SK-N-SH treated with all-trans-retinoic acid at 6 μM for 48 hours (cell line): ENCODE results near the gene HRH2.

Experiments used
- ATAC-seq: fragments of 200-7000 bp; cut with Tn5 transposase; 3 replicates; pipeline ENCODE4 v1.9.1; 2020; ENCODE audit warnings: mild to moderate bottlenecking, moderate library complexity
- ARNTL ChIP-seq: fragments of 450-650 bp; formaldehyde crosslinking; IDR thresholded peaks from 2 replicates; pipeline ENCODE4 v1.5.0; 2020; ENCODE audit warnings: low read depth, mild to moderate bottlenecking, moderate library complexity, borderline replicate concordance
- BACH2 ChIP-seq: fragments of 250-450 bp; sonication (Bioruptor Pico); IDR thresholded peaks from 2 replicates; pipeline ENCODE4 v1.9.0; 2021; ENCODE audit warnings: mild to moderate bottlenecking, borderline replicate concordance
- CSDC2 ChIP-seq: fragments of 250-450 bp; sonication (Bioruptor Pico); IDR thresholded peaks from 2 replicates; pipeline ENCODE4 v1.5.0; 2020; ENCODE audit warnings: mild to moderate bottlenecking, moderate library complexity
- CSRNP3 ChIP-seq: fragments of 250-450 bp; sonication (Bioruptor Pico); IDR thresholded peaks from 2 replicates; pipeline ENCODE4 v1.5.1; 2021; ENCODE audit warnings: mild to moderate bottlenecking, moderate library complexity
- ESRRG ChIP-seq: fragments of 250-450 bp; sonication (Bioruptor Pico); IDR thresholded peaks from 2 replicates; pipeline ENCODE4 v1.6.1; 2021; ENCODE audit warnings: mild to moderate bottlenecking
- GLIS3 ChIP-seq: fragments of 250-450 bp; sonication (Bioruptor Pico); IDR thresholded peaks from 2 replicates; pipeline ENCODE4 v1.5.0; 2020; ENCODE audit warnings: mild to moderate bottlenecking, moderate library complexity
- ISL1 ChIP-seq: fragments of 250-450 bp; sonication (Bioruptor Pico); IDR thresholded peaks from 2 replicates; pipeline ENCODE4 v2.1.2; 2022; ENCODE audit warnings: mild to moderate bottlenecking, moderate library complexity
- OSR1 ChIP-seq: fragments of 250-450 bp; sonication (Bioruptor Pico); IDR thresholded peaks from 2 replicates; pipeline ENCODE4 v1.8.0; 2022; ENCODE audit warnings: moderate library complexity, mild to moderate bottlenecking, inconsistent platforms
- PATZ1 ChIP-seq: fragments of 250-450 bp; sonication (Bioruptor Pico); IDR thresholded peaks from 2 replicates; pipeline ENCODE4 v1.8.0; 2020; ENCODE audit warnings: mild to moderate bottlenecking, moderate library complexity, borderline replicate concordance
- POU6F1 ChIP-seq: fragments of 250-450 bp; sonication (Bioruptor Pico); IDR thresholded peaks from 2 replicates; pipeline ENCODE4 v1.8.0; 2021; ENCODE audit warnings: low read depth, mild to moderate bottlenecking, moderate library complexity, borderline replicate concordance
- PPARA ChIP-seq: fragments of 250-450 bp; sonication (Bioruptor Pico); IDR thresholded peaks from 2 replicates; pipeline ENCODE4 v1.5.0; 2020; ENCODE audit warnings: mild to moderate bottlenecking, borderline replicate concordance
- RARB ChIP-seq: fragments of 250-450 bp; sonication (Bioruptor Pico); IDR thresholded peaks from 2 replicates; pipeline ENCODE4 v1.8.0; 2021; ENCODE audit warnings: mild to moderate bottlenecking, moderate library complexity
- SNAI2 ChIP-seq: fragments of 250-450 bp; sonication (Bioruptor Pico); IDR thresholded peaks from 2 replicates; pipeline ENCODE4 v1.5.0; 2020; ENCODE audit warnings: mild to moderate bottlenecking, moderate library complexity
- TCF4 ChIP-seq: fragments of 250-450 bp; sonication (Bioruptor Pico); IDR thresholded peaks from 2 replicates; pipeline ENCODE4 v1.8.0; 2021; ENCODE audit warnings: mild to moderate bottlenecking, moderate library complexity, borderline replicate concordance
- TOX ChIP-seq: fragments of 250-450 bp; sonication (Bioruptor Pico); IDR thresholded peaks from 2 replicates; pipeline ENCODE4 v1.8.0; 2021; ENCODE audit warnings: mild to moderate bottlenecking, moderate library complexity, borderline replicate concordance
- ZFP3 ChIP-seq: fragments of 250-450 bp; sonication (Bioruptor Pico); IDR thresholded peaks from 2 replicates; pipeline ENCODE4 v1.5.0; 2020; ENCODE audit warnings: mild to moderate bottlenecking, moderate library complexity
- ZFP30 ChIP-seq: fragments of 450-650 bp; formaldehyde crosslinking; IDR thresholded peaks from 2 replicates; pipeline ENCODE4 v1.5.0; 2022; ENCODE audit warnings: mild to moderate bottlenecking, moderate library complexity
- ZNF565 ChIP-seq: fragments of 450-650 bp; formaldehyde crosslinking; conservative IDR thresholded peaks from 2 replicates; pipeline ENCODE4 v1.5.0; 2020; ENCODE audit warnings: low read depth, mild to moderate bottlenecking, moderate library complexity
- ZNF70 ChIP-seq: fragments of 450-650 bp; formaldehyde crosslinking; IDR thresholded peaks from 2 replicates; pipeline ENCODE4 v1.5.0; 2020; ENCODE audit warnings: mild to moderate bottlenecking, moderate library complexity
- ZNF8 ChIP-seq: fragments of 450-650 bp; formaldehyde crosslinking; IDR thresholded peaks from 2 replicates; pipeline ENCODE4 v1.5.0; 2020; ENCODE audit warnings: mild to moderate bottlenecking, moderate library complexity
- TF ChIP-seq, protein P1 (sequence below): fragments of 250-450 bp; sonication (Bioruptor Pico); IDR thresholded peaks from 2 replicates; pipeline ENCODE4 v1.5.0; 2020; ENCODE audit warnings: mild to moderate bottlenecking, moderate library complexity
- TF ChIP-seq, protein P2 (sequence below): fragments of 250-450 bp; sonication (Bioruptor Pico); IDR thresholded peaks from 2 replicates; pipeline ENCODE4 v1.5.1; 2020; ENCODE audit warnings: low read depth, mild to moderate bottlenecking, moderate library complexity

HRH2 gene

DNA sequence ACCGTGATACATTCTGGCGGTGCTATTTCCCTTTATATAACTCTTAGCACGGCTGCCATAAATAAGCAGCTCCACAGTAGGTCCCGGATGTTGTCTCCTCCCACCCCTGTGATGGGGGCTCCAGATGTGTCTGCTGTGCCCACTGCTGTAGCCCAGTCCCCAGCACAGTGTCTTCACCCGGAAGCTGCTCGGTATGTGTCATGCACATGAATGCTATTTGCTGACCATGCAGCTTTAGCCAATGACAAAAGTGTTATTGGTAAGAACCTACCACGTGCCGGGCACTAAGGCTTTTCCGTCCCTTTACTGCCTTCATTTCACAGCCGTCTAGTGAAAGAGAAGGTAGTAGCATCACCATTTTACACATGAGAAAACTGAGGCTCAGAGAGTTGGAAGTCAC lies 20.2 kb downstream of the HRH2 start:
- no peak for TF ChIP-seq ZNF70 (CRISPR knock-in tag)
- no peak for TF ChIP-seq ESRRG
- no peak for TF ChIP-seq ZNF565 (CRISPR knock-in tag)
- no peak for TF ChIP-seq GLIS3 (CRISPR knock-in tag)
- TF ChIP-seq POU6F1 (CRISPR knock-in tag): no peak
- TF ChIP-seq OSR1: no peak
- TF ChIP-seq ZFP30 (CRISPR knock-in tag): no peak
- TF ChIP-seq CSDC2 (CRISPR knock-in tag): no peak
- no peak for TF ChIP-seq PPARA
- TF ChIP-seq TOX (CRISPR knock-in tag): no peak
- no peak for TF ChIP-seq RARB
- TF ChIP-seq, protein P1, sequence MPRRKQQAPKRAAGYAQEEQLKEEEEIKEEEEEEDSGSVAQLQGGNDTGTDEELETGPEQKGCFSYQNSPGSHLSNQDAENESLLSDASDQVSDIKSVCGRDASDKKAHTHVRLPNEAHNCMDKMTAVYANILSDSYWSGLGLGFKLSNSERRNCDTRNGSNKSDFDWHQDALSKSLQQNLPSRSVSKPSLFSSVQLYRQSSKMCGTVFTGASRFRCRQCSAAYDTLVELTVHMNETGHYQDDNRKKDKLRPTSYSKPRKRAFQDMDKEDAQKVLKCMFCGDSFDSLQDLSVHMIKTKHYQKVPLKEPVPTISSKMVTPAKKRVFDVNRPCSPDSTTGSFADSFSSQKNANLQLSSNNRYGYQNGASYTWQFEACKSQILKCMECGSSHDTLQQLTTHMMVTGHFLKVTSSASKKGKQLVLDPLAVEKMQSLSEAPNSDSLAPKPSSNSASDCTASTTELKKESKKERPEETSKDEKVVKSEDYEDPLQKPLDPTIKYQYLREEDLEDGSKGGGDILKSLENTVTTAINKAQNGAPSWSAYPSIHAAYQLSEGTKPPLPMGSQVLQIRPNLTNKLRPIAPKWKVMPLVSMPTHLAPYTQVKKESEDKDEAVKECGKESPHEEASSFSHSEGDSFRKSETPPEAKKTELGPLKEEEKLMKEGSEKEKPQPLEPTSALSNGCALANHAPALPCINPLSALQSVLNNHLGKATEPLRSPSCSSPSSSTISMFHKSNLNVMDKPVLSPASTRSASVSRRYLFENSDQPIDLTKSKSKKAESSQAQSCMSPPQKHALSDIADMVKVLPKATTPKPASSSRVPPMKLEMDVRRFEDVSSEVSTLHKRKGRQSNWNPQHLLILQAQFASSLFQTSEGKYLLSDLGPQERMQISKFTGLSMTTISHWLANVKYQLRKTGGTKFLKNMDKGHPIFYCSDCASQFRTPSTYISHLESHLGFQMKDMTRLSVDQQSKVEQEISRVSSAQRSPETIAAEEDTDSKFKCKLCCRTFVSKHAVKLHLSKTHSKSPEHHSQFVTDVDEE: no peak
- no peak for TF ChIP-seq ZNF8 (CRISPR knock-in tag)
- TF ChIP-seq CSRNP3 (CRISPR knock-in tag): no peak
- no peak for TF ChIP-seq BACH2 (CRISPR knock-in tag)
- TF ChIP-seq ZFP3 (CRISPR knock-in tag): no peak
- TF ChIP-seq, protein P2, sequence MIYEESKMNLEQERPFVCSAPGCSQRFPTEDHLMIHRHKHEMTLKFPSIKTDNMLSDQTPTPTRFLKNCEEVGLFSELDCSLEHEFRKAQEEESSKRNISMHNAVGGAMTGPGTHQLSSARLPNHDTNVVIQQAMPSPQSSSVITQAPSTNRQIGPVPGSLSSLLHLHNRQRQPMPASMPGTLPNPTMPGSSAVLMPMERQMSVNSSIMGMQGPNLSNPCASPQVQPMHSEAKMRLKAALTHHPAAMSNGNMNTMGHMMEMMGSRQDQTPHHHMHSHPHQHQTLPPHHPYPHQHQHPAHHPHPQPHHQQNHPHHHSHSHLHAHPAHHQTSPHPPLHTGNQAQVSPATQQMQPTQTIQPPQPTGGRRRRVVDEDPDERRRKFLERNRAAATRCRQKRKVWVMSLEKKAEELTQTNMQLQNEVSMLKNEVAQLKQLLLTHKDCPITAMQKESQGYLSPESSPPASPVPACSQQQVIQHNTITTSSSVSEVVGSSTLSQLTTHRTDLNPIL (CRISPR knock-in tag): no peak
- TF ChIP-seq SNAI2: no peak
- no peak for TF ChIP-seq ISL1 (CRISPR knock-in tag)

DNA sequence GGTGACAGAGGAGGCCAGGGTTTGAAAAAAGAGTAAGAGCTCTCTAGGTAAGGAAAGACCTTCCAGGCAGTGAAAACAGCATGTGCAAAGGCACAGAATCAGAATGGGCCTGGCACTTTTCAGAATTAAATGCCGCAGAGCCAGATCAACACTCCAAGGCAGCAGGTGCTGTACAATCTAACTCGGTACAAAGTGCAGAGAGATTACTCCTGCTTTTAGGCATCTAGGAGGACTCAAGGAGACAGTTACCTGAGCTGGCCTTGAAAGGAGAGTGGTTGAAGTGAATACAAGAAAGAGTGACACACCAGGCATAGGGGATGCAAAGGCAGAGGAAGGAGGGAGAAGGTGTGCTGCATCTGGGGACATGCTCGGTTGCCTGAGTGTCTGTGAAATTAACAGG lies 21.5 kb downstream of the HRH2 start:
- ATAC-seq: no peak
- no peak for TF ChIP-seq SNAI2
- TF ChIP-seq ZFP30 (CRISPR knock-in tag): no peak
- TF ChIP-seq, protein P2 (CRISPR knock-in tag): no peak
- TF ChIP-seq TOX (CRISPR knock-in tag): no peak
- no peak for TF ChIP-seq GLIS3 (CRISPR knock-in tag)
- TF ChIP-seq ISL1 (CRISPR knock-in tag): no peak
- TF ChIP-seq PPARA: no peak
- no peak for TF ChIP-seq CSRNP3 (CRISPR knock-in tag)
- no peak for TF ChIP-seq OSR1
- no peak for TF ChIP-seq PATZ1 (CRISPR knock-in tag)
- no peak for TF ChIP-seq POU6F1 (CRISPR knock-in tag)
- TF ChIP-seq ARNTL: no peak
- TF ChIP-seq TCF4 (CRISPR knock-in tag): no peak
- TF ChIP-seq, all 23 proteins: peak for 0

More for the DNA sequence above, 20.2 kb downstream of the HRH2 start:
- ATAC-seq: no peak
